Ramos (cell line): ENCODE results near the gene FAM222A.

Experiments
- in situ Hi-C: fragments of 300-500 bp; cut with MboI; formaldehyde crosslinking; loops from one replicate; pipeline ENCODE4 v1.14.3; 2022; ENCODE audit warnings: low sequenced_read_pairs; ENCODE audit not compliant: unreplicated experiment

Gene FAM222A

GRCh38 chr12:109756457-109756856, 42.8 kb downstream of the FAM222A start:
- in situ Hi-C loops: no loop called here

GRCh38 chr12:109757671-109758265, 44.1 kb downstream of the FAM222A start:
- in situ Hi-C loops: no loop called here

- in situ Hi-C loops: no loop called here
Measured at GRCh38 chr12:109758426-109759420, 45.1 kb downstream of the FAM222A start.

GRCh38 chr12:109759595-109759994, 46.0 kb downstream of the FAM222A start:
- in situ Hi-C loops: no loop called here

- in situ Hi-C loops: no loop called here
Measured at GRCh38 chr12:109760031-109760929, 46.7 kb downstream of the FAM222A start.

GRCh38 chr12:109760930-109761921, 47.6 kb downstream of the FAM222A start:
- in situ Hi-C loops: no loop called here

- in situ Hi-C loops: no loop called here
Measured at GRCh38 chr12:109762071-109762672, 48.5 kb downstream of the FAM222A start.

- in situ Hi-C loops: no loop called here
Measured at GRCh38 chr12:109762673-109763191, 49.1 kb downstream of the FAM222A start.

GRCh38 chr12:109763201-109763841, 49.7 kb downstream of the FAM222A start:
- in situ Hi-C loops: no loop called here

- in situ Hi-C loops: no loop called here
Measured at GRCh38 chr12:109764123-109764522, 50.5 kb downstream of the FAM222A start.

- in situ Hi-C loops: no loop called here
Measured at GRCh38 chr12:109764776-109765445, 51.3 kb downstream of the FAM222A start.

- in situ Hi-C loops: no loop called here
Measured at GRCh38 chr12:109765446-109765810, 51.8 kb downstream of the FAM222A start.

- in situ Hi-C loops: no loop called here
Measured at GRCh38 chr12:109766251-109766778, 52.7 kb downstream of the FAM222A start.

GRCh38 chr12:109767456-109767855, 53.8 kb downstream of the FAM222A start:
- in situ Hi-C loops: no loop called here

- in situ Hi-C loops: no loop called here
Measured at GRCh38 chr12:109767991-109768900, 54.6 kb downstream of the FAM222A start.

- in situ Hi-C loops: no loop called here
Measured at GRCh38 chr12:109768901-109769670, 55.5 kb downstream of the FAM222A start.
